Measurements from ENCODE around the gene RASGRF2.

GRCh38 chr5:81142108-81142507, 181.9 kb downstream of the RASGRF2 start:
- TF ChIP-seq, protein P1, sequence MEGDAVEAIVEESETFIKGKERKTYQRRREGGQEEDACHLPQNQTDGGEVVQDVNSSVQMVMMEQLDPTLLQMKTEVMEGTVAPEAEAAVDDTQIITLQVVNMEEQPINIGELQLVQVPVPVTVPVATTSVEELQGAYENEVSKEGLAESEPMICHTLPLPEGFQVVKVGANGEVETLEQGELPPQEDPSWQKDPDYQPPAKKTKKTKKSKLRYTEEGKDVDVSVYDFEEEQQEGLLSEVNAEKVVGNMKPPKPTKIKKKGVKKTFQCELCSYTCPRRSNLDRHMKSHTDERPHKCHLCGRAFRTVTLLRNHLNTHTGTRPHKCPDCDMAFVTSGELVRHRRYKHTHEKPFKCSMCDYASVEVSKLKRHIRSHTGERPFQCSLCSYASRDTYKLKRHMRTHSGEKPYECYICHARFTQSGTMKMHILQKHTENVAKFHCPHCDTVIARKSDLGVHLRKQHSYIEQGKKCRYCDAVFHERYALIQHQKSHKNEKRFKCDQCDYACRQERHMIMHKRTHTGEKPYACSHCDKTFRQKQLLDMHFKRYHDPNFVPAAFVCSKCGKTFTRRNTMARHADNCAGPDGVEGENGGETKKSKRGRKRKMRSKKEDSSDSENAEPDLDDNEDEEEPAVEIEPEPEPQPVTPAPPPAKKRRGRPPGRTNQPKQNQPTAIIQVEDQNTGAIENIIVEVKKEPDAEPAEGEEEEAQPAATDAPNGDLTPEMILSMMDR (IDR thresholded peaks at IDR 0.05; ENCODE audit: insufficient read depth, low read length), result no peak
- no peak for TF ChIP-seq POLR2AphosphoS5 (IDR thresholded peaks at IDR 0.05; ENCODE audit: low read depth)
- TF ChIP-seq GABPA (IDR thresholded peaks at IDR 0.05; ENCODE audit: low read depth), result no peak
- TF ChIP-seq, protein P2, sequence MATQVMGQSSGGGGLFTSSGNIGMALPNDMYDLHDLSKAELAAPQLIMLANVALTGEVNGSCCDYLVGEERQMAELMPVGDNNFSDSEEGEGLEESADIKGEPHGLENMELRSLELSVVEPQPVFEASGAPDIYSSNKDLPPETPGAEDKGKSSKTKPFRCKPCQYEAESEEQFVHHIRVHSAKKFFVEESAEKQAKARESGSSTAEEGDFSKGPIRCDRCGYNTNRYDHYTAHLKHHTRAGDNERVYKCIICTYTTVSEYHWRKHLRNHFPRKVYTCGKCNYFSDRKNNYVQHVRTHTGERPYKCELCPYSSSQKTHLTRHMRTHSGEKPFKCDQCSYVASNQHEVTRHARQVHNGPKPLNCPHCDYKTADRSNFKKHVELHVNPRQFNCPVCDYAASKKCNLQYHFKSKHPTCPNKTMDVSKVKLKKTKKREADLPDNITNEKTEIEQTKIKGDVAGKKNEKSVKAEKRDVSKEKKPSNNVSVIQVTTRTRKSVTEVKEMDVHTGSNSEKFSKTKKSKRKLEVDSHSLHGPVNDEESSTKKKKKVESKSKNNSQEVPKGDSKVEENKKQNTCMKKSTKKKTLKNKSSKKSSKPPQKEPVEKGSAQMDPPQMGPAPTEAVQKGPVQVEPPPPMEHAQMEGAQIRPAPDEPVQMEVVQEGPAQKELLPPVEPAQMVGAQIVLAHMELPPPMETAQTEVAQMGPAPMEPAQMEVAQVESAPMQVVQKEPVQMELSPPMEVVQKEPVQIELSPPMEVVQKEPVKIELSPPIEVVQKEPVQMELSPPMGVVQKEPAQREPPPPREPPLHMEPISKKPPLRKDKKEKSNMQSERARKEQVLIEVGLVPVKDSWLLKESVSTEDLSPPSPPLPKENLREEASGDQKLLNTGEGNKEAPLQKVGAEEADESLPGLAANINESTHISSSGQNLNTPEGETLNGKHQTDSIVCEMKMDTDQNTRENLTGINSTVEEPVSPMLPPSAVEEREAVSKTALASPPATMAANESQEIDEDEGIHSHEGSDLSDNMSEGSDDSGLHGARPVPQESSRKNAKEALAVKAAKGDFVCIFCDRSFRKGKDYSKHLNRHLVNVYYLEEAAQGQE (IDR thresholded peaks at IDR 0.05; ENCODE audit: insufficient replicate concordance, low read depth), result no peak
